ENCODE results near the gene RAB18. TPM values are rescaled to one million over a fixed set of nuclear protein-coding genes. Genes with fewer than 3 reads are reported as not detected.

RAB18 gene
- 100 to 1,000 TPM in 1 of 4 donors, 10 to 100 TPM in 3; 39.9 to 102 (median 66.4) TPM for total RNA-seq

DNA sequence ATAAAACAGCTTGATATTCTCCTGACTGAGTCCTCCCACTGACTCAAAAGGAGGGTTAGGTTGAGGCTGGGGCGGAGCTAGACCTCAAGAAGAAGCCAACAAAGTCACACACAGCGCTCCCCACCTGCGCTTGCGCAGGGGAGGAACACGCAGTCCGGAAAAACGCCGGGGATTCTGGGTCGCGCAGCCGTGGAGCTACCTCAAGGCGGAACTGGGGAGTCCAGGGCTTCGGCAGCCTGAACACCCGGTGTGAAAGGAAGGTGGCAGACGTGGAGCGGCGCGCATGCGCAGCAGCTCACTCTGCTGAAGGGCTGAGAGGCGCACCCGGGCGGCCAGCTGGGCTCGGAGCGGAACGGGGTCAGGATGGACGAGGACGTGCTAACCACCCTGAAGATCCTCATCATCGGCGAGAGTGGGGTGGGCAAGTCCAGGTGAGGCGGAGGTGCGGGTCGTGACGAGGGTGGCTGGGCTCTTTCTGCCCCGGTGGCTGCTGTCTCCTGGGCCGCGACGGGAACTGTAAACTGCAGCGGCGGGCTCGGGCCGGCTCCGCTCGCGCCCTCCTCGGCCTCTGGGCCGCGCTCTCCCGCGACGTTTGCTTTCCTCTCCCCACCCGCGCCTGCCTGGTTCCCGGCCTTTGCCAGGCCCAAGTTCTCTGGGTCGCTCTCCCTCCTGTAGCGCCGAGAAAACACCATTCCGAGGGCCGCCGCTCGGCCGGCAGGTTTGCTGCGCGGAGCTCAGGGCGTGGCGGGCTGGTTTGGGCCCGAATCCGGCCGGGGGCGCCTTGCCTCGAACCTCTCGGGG lies at the start of gene RAB18:
Gene RAB18, plus strand, starts transcription at position 298 of the 801 bp plus-strand sequence. Its CDS starts 66 bp downstream, at position 364.
- intact Hi-C loops (cut with DNase I; ENCODE audit: low total_unique reads): no loop called here
- TF ChIP-seq CTCF (IDR thresholded peaks at IDR 0.05) (no peak), POLR2A (IDR thresholded peaks at IDR 0.05) (peak in 1 of 2 donors; percentile 67)
- WGBS, 2 donors: 0% methylated on average over 52 to 58 of the region's 71 CpGs
- peak within 1 kb of the TSS; percentile 90 for H3K4me3 ChIP-seq (ENCODE audit: low read depth, poor library complexity, severe bottlenecking)
- peak; percentile 97 to 99 for DNase-seq (ENCODE audit: low spot score in 2 of 2)

- no peak for DNase-seq (ENCODE audit: low spot score in 2 of 2)
- TF ChIP-seq CTCF (IDR thresholded peaks at IDR 0.05): no peak
- no peak for TF ChIP-seq POLR2A (IDR thresholded peaks at IDR 0.05)
- 70 to 79% methylated on average over 3 of the region's 3 CpGs for WGBS, 2 donors
- intact Hi-C loops (cut with DNase I; ENCODE audit: low total_unique reads): no loop called here
- no peak overlapping the region for H3K4me3 ChIP-seq (ENCODE audit: low read depth, poor library complexity, severe bottlenecking)
Observed at GRCh38 chr10:27454837-27455236, 49.3 kb upstream of the RAB18 start.

DNA sequence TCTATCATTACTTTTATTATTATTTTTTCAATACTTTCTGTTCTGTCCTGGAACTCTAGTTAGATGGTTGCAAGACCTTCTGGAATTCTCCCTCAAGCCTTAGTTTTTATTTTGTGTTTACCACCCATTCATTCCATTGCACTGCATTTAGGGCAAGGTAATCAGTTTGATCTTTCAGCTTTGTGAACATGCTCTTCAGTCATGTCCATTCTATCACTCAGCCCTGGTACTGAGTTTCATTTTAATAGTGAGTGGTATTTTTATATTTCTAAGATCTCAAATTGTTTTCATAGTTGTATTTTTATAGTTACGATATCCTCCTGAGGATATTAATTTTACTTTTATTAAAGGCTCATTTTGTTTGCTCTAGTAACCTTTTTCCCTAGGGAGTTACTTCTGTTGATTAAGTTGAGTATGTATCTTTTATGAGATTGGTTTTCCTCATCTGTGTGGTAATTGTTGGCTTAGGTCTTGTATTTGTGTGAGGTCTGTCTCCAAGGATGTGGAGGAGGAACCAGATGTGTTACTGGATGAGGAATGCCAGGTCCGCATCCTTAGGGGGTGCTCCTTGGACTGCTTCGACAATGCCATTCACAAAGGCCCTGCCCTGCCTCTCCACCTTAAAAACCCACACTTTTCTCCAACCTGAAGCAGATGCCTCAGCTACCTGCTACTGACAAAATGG lies 46.7 kb upstream of the RAB18 start:
- 85 to 91% methylated on average over 3 of the region's 3 CpGs for WGBS, 2 donors
- no peak overlapping the region for H3K4me3 ChIP-seq (ENCODE audit: low read depth, poor library complexity, severe bottlenecking)
- intact Hi-C loops (cut with DNase I; ENCODE audit: low total_unique reads): no loop called here
- TF ChIP-seq POLR2A (IDR thresholded peaks at IDR 0.05) (no peak), CTCF (IDR thresholded peaks at IDR 0.05) (no peak)
- DNase-seq (ENCODE audit: low spot score in 2 of 2): no peak

GRCh38 chr10:27457966-27458365 lies 46.1 kb upstream of the RAB18 start:
- WGBS, 2 donors: 60 to 72% methylated on average over 2 of the region's 2 CpGs
- intact Hi-C loops (cut with DNase I; ENCODE audit: low total_unique reads): no loop called here
- DNase-seq (ENCODE audit: low spot score in 2 of 2): no peak
- TF ChIP-seq POLR2A (IDR thresholded peaks at IDR 0.05): no peak
- no peak for TF ChIP-seq CTCF (IDR thresholded peaks at IDR 0.05)
- no peak overlapping the region for H3K4me3 ChIP-seq (ENCODE audit: low read depth, poor library complexity, severe bottlenecking)

DNA sequence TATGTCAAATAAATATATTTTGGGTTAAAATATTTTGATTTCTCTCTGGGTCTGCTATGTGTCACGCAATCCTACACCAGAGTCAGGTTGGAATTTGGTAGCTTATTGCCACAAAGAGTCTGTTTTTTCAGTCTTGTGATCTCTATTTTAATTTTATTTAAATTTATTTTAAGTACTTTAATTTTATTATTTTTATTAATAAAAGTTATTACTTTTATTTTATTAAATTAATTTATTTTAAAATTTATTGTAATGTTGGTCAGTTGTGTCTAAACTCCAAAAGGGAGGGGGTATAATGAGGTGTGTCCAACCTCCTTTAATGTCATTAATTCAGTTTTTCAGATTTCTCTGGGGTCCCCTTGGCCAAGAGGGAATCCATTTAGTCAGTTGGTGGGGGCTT lies 42.8 kb upstream of the RAB18 start:
- DNase-seq (ENCODE audit: low spot score in 2 of 2): no peak
- 93 to 97% methylated on average over 1 of the region's 1 CpG for WGBS, 2 donors
- intact Hi-C loops (cut with DNase I; ENCODE audit: low total_unique reads): no loop called here
- no peak overlapping the region for H3K4me3 ChIP-seq (ENCODE audit: low read depth, poor library complexity, severe bottlenecking)
- no peak for TF ChIP-seq POLR2A (IDR thresholded peaks at IDR 0.05)
- TF ChIP-seq CTCF (IDR thresholded peaks at IDR 0.05): no peak

Measured in lower leg skin (tissue), 4 donors.